PC-9 (cell line): ENCODE results near the gene RLN2. TPM values are rescaled to one million over a fixed set of nuclear protein-coding genes. Genes with fewer than 3 reads are reported as not detected.

Experiments
- BruUV-seq: library from RNA; stranded (reverse); fragments of 400-500 nt; replicated peaks from 2 replicates; lab custom pipeline; 2021; lab: Mats Ljungman, UMichigan
- CTCF ChIA-PET: fragments of 300-600 bp; sonication (Branson Sonifier 250); formaldehyde crosslinking; loops from one replicate; lab custom pipeline; 2022; ENCODE audit warnings: antibody characterized with exemption; lab: Charles Lee
- POLR2A ChIA-PET: fragments of 300-600 bp; sonication (Branson Sonifier 250); formaldehyde crosslinking; loops from one replicate; lab custom pipeline; 2022; ENCODE audit warnings: antibody characterized with exemption; ENCODE audit not compliant: unreplicated experiment; lab: Charles Lee
- DNase-seq, 2 experiments: peaks; one replicate each; pipeline versions ENCODE4 v3.0.0 to v3.0.0-alpha.2; 2015 to 2022; ENCODE audit warnings: mixed read lengths in 1 of 2
- H2AFZ ChIP-seq: fragments of 200-600 bp; sonication (generic); 2 replicates; pipeline ENCODE4 v1.8.1; 2017; ENCODE audit warnings: antibody characterized with exemption
- H3F3A ChIP-seq: fragments of 200-600 bp; sonication (generic); 2 replicates; pipeline ENCODE4 v1.8.1; 2017; ENCODE audit warnings: antibody characterized with exemption, mild to moderate bottlenecking, low read depth; ENCODE audit not compliant: insufficient read depth
- H3K27ac ChIP-seq: fragments of 200-600 bp; sonication (generic); 2 replicates; pipeline ENCODE4 v1.6.1; 2016; ENCODE audit warnings: mixed run types
- H3K27me3 ChIP-seq: fragments of 200-600 bp; sonication (generic); 2 replicates; pipeline ENCODE4 v1.6.1; 2016; ENCODE audit warnings: low read depth, mixed run types; ENCODE audit not compliant: insufficient read depth
- H3K36me3 ChIP-seq: fragments of 200-600 bp; sonication (generic); 2 replicates; pipeline ENCODE4 v1.6.1; 2016; ENCODE audit warnings: low read depth, mixed run types
- H3K4me1 ChIP-seq: fragments of 200-600 bp; sonication (generic); replicated peaks from 2 replicates; pipeline ENCODE4 v1.6.1; 2016; ENCODE audit warnings: mixed run types; ENCODE audit not compliant: insufficient read depth
- H3K4me2 ChIP-seq: fragments of 200-600 bp; sonication (generic); 2 replicates; pipeline ENCODE4 v1.6.1; 2017; ENCODE audit warnings: mixed run types
- H3K4me3 ChIP-seq: fragments of 200-600 bp; sonication (generic); 2 replicates; pipeline ENCODE4 v1.6.1; 2016; ENCODE audit warnings: mixed run types
- H3K79me2 ChIP-seq: fragments of 200-600 bp; sonication (generic); 2 replicates; pipeline ENCODE4 v1.6.1; 2017; ENCODE audit warnings: low read depth, mixed run types
- H3K9me2 ChIP-seq: fragments of 200-600 bp; sonication (generic); 2 replicates; pipeline ENCODE4 v1.8.1; 2017; ENCODE audit warnings: mild to moderate bottlenecking; ENCODE audit not compliant: insufficient read depth
- H3K9me3 ChIP-seq: fragments of 200-600 bp; sonication (generic); 2 replicates; pipeline ENCODE4 v1.8.1; 2016; ENCODE audit warnings: low read depth; ENCODE audit not compliant: insufficient read depth
- H4K20me1 ChIP-seq: fragments of 200-600 bp; sonication (generic); 2 replicates; pipeline ENCODE4 v1.8.1; 2017; ENCODE audit not compliant: insufficient read depth
- CTCF ChIP-seq: fragments of 200-600 bp; sonication (generic); conservative IDR thresholded peaks from 2 replicates; pipeline ENCODE4 v1.6.1; 2017; ENCODE audit warnings: mixed run types, antibody characterized with exemption, mild to moderate bottlenecking, moderate library complexity
- EZH2 ChIP-seq: fragments of 200-600 bp; sonication (generic); IDR thresholded peaks from 2 replicates; pipeline ENCODE4 v1.8.0; 2017; ENCODE audit warnings: antibody characterized with exemption, low read depth
- intact Hi-C: fragments of 100-400 bp; cut with micrococcal nuclease; formaldehyde crosslinking; loops from one replicate; pipeline ENCODE4 v1.10.0; 2022; ENCODE audit not compliant: unreplicated experiment
- total RNA-seq: library from RNA; stranded (reverse); gene quantifications from 2 replicates; pipeline ENCODE4 v1.2.3, GENCODE V29; 2021

RLN2 gene
- total RNA-seq, 1 experiment from 2014 or later, result 2.9 TPM

- Histone ChIP-seq H3K27me3 (no peaks in the 10 kb centered on the region), H3K9me2 (no peaks in the 10 kb centered on the region), H3K36me3 (no peaks in the 10 kb centered on the region), H3K9me3 (no peaks in the 10 kb centered on the region), H3F3A (no peaks in the 10 kb centered on the region), H2AFZ (no peak overlapping the region), H3K4me3 (no peak overlapping the region), H3K27ac (no peak overlapping the region), H3K79me2 (no peaks in the 10 kb centered on the region), H4K20me1 (no peaks in the 10 kb centered on the region), H3K4me1 (no peaks in the 10 kb centered on the region), H3K4me2 (no peak overlapping the region)
- intact Hi-C loops, result no loop called here
- peak in 1 of 2 experiments; percentile 41 for DNase-seq
- POLR2A ChIA-PET, result no interaction called here
- CTCF ChIA-PET, result interaction anchor here (0.6 kb wide), 1 partner anchor 501 kb away, joined by 4 read pairs; no protein-coding TSS in a partner anchor
- no peak for TF ChIP-seq CTCF
- no peak for TF ChIP-seq EZH2
- BruUV-seq, result no TSS peak
Measured at GRCh38 chr9:5288591-5288990, 15.9 kb downstream of the RLN2 start.

- H3K27ac ChIP-seq, result no peak overlapping the region
- H3F3A ChIP-seq, result no peaks in the 10 kb centered on the region
- ChIA-PET POLR2A (no interaction called here), CTCF (no interaction called here)
- BruUV-seq, result no TSS peak
- no peaks in the 10 kb centered on the region for H4K20me1 ChIP-seq
- intact Hi-C loops, result no loop called here
- H3K4me3 ChIP-seq, result no peak overlapping the region
- no peaks in the 10 kb centered on the region for H3K9me2 ChIP-seq
- H3K36me3 ChIP-seq, result no peaks in the 10 kb centered on the region
- no peaks in the 10 kb centered on the region for H3K27me3 ChIP-seq
- H3K79me2 ChIP-seq, result no peaks in the 10 kb centered on the region
- no peak for DNase-seq
- no peaks in the 10 kb centered on the region for H3K9me3 ChIP-seq
- H3K4me2 ChIP-seq, result no peak overlapping the region
- H3K4me1 ChIP-seq, result no peaks in the 10 kb centered on the region
- TF ChIP-seq CTCF (no peak), EZH2 (no peak)
- no peak overlapping the region for H2AFZ ChIP-seq
Measured at GRCh38 chr9:5286262-5286661, 18.3 kb downstream of the RLN2 start.

GRCh38 chr9:5278486-5278885 lies 26.0 kb downstream of the RLN2 start:
- TF ChIP-seq EZH2, result no peak
- no peak for TF ChIP-seq CTCF
- no peaks in the 10 kb centered on the region for H3K9me3 ChIP-seq
- no peaks in the 10 kb centered on the region for H3K9me2 ChIP-seq
- no peaks in the 10 kb centered on the region for H3F3A ChIP-seq
- no peaks in the 10 kb centered on the region for H3K27me3 ChIP-seq
- H3K36me3 ChIP-seq, result no peaks in the 10 kb centered on the region
- H3K4me1 ChIP-seq, result no peaks in the 10 kb centered on the region
- ChIA-PET CTCF (no interaction called here), POLR2A (no interaction called here)
- intact Hi-C loops, result no loop called here
- BruUV-seq, result no TSS peak
- H3K4me2 ChIP-seq, result no peak overlapping the region
- no peak overlapping the region for H3K27ac ChIP-seq
- H4K20me1 ChIP-seq, result no peaks in the 10 kb centered on the region
- H2AFZ ChIP-seq, result no peak overlapping the region
- DNase-seq, result no peak
- no peak overlapping the region for H3K4me3 ChIP-seq
- H3K79me2 ChIP-seq, result no peaks in the 10 kb centered on the region
